Activated CD8-positive, alpha-beta memory T cell treated with anti-CD3 and anti-CD28 coated beads, Interleukin-2, amount 10 ng/mL, durations not matched to agents 7 days and 5 days (primary cell): ENCODE data around the gene CHRM2. TPM values are rescaled to one million over a fixed set of nuclear protein-coding genes. Genes with fewer than 3 reads are reported as not detected.

Source experiments
- ATAC-seq: fragments of 150-1000 bp; cut with Tn5 transposase; one replicate; pipeline ENCODE4 v1.10.0; 2021; ENCODE audit warnings: moderate library complexity
- CTCF ChIA-PET: fragments of 350-600 bp; sonication (Branson Sonifier 250); formaldehyde crosslinking; loops from one replicate; lab custom pipeline; 2021; ENCODE audit warnings: antibody characterized with exemption; lab: Charles Lee
- DNase-seq: peaks from one replicate; pipeline ENCODE4 v3.0.0-alpha.2; 2020
- H3K27ac Mint-ChIP-seq: one replicate; pipeline ENCODE4 v1.8.0; 2021; ENCODE audit warnings: mild to moderate bottlenecking, mixed read lengths
- H3K27me3 Mint-ChIP-seq: one replicate; pipeline ENCODE4 v1.8.0; 2021; ENCODE audit warnings: mixed read lengths
- H3K36me3 Mint-ChIP-seq: one replicate; pipeline ENCODE4 v1.8.0; 2021; ENCODE audit warnings: mild to moderate bottlenecking, mixed read lengths
- H3K4me1 Mint-ChIP-seq: one replicate; pipeline ENCODE4 v1.8.0; 2021; ENCODE audit warnings: mixed read lengths
- H3K4me3 Mint-ChIP-seq: one replicate; pipeline ENCODE4 v1.8.0; 2021; ENCODE audit warnings: mild to moderate bottlenecking, moderate library complexity, mixed read lengths
- H3K9me3 Mint-ChIP-seq: one replicate; pipeline ENCODE4 v1.8.0; 2022; ENCODE audit warnings: low read depth, mixed read lengths
- microRNA-seq: library from miRNA; unstranded; fragments of <30 nt; microRNA quantifications from one replicate; pipeline ENCODE4 v1.2.0, GENCODE V29; 2022
- total RNA-seq, 2 experiments: library from RNA; stranded (reverse); gene quantifications; one replicate each; pipeline ENCODE4 v1.2.3, GENCODE V29; 2021

CHRM2 gene
- total RNA-seq, 2 experiments from 2014 or later = not detected

GRCh38 chr7:137032436-137032835, 164.0 kb downstream of the CHRM2 start:
- H3K4me1 Mint-ChIP-seq = no peaks in the 10 kb centered on the region
- H3K4me3 Mint-ChIP-seq = no peak overlapping the region
- H3K27ac Mint-ChIP-seq = no peak overlapping the region
- CTCF ChIA-PET = no interaction called here
- peaks cover 6% of the 10 kb centered on the region for H3K9me3 Mint-ChIP-seq
- ATAC-seq (no peak), DNase-seq (no peak)
- no peaks in the 10 kb centered on the region for H3K36me3 Mint-ChIP-seq
- no peaks in the 10 kb centered on the region for H3K27me3 Mint-ChIP-seq

DNA sequence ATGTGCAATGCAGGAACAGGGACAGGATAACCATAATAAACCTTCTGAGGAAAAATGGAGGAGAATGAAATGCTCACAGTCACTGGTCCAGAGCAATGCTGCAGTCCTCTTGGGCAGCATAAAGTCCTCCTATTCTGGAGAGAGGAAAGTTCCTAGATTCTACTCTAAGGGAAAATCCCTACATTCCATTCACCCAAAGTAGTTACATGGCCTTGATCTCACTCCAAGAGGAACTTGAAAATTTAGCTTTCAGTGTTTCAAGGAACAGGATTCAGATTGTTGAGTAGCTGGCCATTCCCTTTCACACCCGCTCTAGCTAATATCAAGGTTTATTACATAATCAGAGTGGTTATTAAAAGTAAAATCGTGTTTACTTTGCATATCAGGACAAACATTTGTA, 168.3 kb downstream of the CHRM2 start:
- no peaks in the 10 kb centered on the region for H3K27me3 Mint-ChIP-seq
- H3K9me3 Mint-ChIP-seq = peaks cover 6% of the 10 kb centered on the region
- ATAC-seq = no peak
- no peak overlapping the region for H3K4me3 Mint-ChIP-seq
- H3K27ac Mint-ChIP-seq = no peak overlapping the region
- DNase-seq = no peak
- H3K36me3 Mint-ChIP-seq = no peaks in the 10 kb centered on the region
- H3K4me1 Mint-ChIP-seq = no peaks in the 10 kb centered on the region
- CTCF ChIA-PET = no interaction called here

DNA sequence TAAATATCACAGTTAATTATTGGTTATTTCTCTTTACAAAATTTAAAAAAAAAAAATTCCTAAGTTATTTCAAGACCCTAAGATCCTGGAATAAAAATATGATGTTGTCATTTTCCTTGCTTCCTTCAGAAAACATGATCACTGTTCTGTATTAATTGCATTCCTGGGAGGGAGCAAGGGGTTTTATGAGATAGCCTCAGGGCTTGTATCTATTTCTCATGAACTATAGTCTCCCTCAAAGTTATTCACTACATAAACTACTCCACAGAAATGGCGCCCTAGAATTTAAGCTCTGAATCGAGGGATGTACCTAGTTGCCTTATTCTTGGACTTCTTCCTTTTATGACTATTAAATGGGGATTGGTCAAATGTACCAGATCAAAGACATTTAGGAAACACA, 170.3 kb downstream of the CHRM2 start:
- CTCF ChIA-PET = no interaction called here
- ATAC-seq = no peak
- Mint-ChIP-seq H3K9me3 (peaks cover 3% of the 10 kb centered on the region), H3K4me3 (no peak overlapping the region), H3K27ac (no peak overlapping the region), H3K4me1 (no peaks in the 10 kb centered on the region), H3K36me3 (no peaks in the 10 kb centered on the region), H3K27me3 (no peaks in the 10 kb centered on the region)
- no peak for DNase-seq

DNA sequence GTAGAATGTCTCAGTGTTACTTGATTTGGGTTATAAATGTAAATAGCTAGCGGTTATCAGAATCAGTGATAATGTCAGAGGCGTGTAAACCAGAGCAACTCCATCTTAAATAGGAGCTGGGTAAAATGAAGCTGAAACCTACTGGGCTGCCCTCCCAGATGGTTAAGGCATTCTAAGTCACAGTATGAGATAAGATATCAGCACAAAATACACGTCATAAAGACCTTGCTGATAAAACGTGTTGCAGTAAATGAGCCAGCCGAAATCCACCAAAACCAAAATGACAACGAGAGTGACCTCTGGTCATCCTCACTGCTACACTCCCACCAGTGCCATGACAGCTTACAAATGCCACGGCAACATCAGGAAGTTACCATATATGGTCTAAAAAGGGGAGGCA, 172.3 kb downstream of the CHRM2 start:
- DNase-seq (no peak), ATAC-seq (no peak)
- H3K27me3 Mint-ChIP-seq = no peaks in the 10 kb centered on the region
- no peaks in the 10 kb centered on the region for H3K9me3 Mint-ChIP-seq
- no peaks in the 10 kb centered on the region for H3K4me1 Mint-ChIP-seq
- H3K4me3 Mint-ChIP-seq = no peak overlapping the region
- CTCF ChIA-PET = no interaction called here
- H3K36me3 Mint-ChIP-seq = no peaks in the 10 kb centered on the region
- no peak overlapping the region for H3K27ac Mint-ChIP-seq

DNA sequence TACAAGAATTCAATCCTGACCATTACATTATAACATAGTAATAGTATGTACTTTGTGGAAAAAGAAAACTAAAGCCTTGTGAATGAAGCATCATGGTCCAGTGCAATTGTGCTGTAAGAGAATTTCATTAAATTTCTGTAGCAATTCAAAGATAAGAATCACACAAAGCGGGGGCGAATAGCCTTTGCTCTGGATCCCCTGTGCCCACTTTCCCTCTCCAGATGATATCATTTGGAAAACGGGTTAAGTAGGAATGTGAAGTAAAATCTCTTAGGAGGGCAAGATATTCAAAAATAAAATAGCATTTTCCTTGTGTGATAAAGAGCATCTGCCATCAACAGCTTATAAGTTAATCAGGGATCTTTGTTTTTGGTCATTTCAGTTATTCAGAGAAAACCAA, 177.1 kb downstream of the CHRM2 start:
- Mint-ChIP-seq H3K27me3 (no peaks in the 10 kb centered on the region), H3K27ac (no peak overlapping the region), H3K9me3 (peaks cover 5% of the 10 kb centered on the region), H3K36me3 (no peaks in the 10 kb centered on the region), H3K4me3 (no peak overlapping the region), H3K4me1 (no peaks in the 10 kb centered on the region)
- DNase-seq = no peak
- CTCF ChIA-PET = no interaction called here
- no peak for ATAC-seq

DNA sequence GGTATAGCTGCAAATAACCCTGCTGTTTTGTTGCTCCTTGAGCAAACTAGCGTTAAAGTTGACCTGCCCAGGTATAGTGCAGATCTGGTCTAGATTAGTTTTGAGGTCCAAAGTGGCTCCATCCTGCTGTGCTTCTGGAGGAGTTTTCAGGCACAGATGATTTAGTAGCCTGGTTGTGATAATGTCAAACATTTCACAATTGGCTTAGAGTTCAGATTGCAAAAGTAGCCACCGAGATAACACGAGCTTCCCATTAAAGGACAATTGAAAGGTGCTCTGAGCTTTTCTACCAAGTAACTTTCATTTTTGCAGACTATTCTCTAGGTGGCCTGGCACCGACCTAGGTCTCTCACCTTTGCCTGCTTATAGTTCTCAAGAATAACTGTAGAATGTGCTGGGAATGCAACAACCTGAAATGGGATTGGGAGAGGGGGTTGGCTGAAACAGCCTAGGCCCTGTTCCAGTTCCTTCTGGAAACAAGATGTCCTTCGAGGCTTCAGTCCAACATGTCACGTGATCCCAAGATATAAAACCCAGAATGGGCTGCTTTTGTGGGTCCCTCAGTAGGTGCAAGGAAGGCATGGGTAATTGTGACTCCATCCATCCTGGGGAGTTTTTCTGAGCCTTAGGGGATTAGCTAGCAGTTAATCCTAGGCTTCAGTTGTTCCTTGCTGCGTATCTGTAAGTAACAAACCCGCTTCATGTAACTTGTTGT, 201.0 kb downstream of the CHRM2 start:
- ATAC-seq (no peak), DNase-seq (no peak)
- CTCF ChIA-PET = no interaction called here
- Mint-ChIP-seq H3K36me3 (no peaks in the 10 kb centered on the region), H3K4me3 (no peak overlapping the region), H3K4me1 (no peaks in the 10 kb centered on the region), H3K27me3 (no peaks in the 10 kb centered on the region), H3K27ac (no peak overlapping the region), H3K9me3 (peaks cover 2% of the 10 kb centered on the region)

Small RNA genes within 50 kb of the gene (microRNA-seq; reads per million reads assigned to microRNA genes)
- gene MIR490 = not detected
